HG02763 (cell line): Measurements from ENCODE around the gene TRAF2.

Source experiments
- ATAC-seq: cut with Tn5 transposase; IDR thresholded peaks from one replicate; pipeline ENCODE4 v1.9.1; 2021; ENCODE audit warnings: mild to moderate bottlenecking, moderate library complexity; ENCODE audit not compliant: unreplicated experiment

Gene TRAF2

GRCh38 chr9:136958898-136959850 is 72.9 kb downstream of the TRAF2 start:
- ATAC-seq = no peak

- no peak for ATAC-seq
These were observed 74.1 kb downstream of the TRAF2 start for GRCh38 chr9:136960212-136960937.

- no peak for ATAC-seq
These were observed 74.6 kb downstream of the TRAF2 start for GRCh38 chr9:136960938-136961275.

- no peak for ATAC-seq
These were observed 75.2 kb downstream of the TRAF2 start for GRCh38 chr9:136961279-136962065.

GRCh38 chr9:136962163-136962562 is 75.8 kb downstream of the TRAF2 start:
- ATAC-seq = no peak

GRCh38 chr9:136962701-136963248 is 76.5 kb downstream of the TRAF2 start:
- no peak for ATAC-seq

- no peak for ATAC-seq
These were observed 77.0 kb downstream of the TRAF2 start for GRCh38 chr9:136963341-136963740.

GRCh38 chr9:136963751-136964150 is 77.4 kb downstream of the TRAF2 start:
- ATAC-seq = no peak

- ATAC-seq = no peak
These were observed 77.9 kb downstream of the TRAF2 start for GRCh38 chr9:136964171-136964689.

GRCh38 chr9:136964833-136965422 is 78.6 kb downstream of the TRAF2 start:
- no peak for ATAC-seq

GRCh38 chr9:136965771-136966484 is 79.6 kb downstream of the TRAF2 start:
- no peak for ATAC-seq

- ATAC-seq = no peak
These were observed 82.2 kb downstream of the TRAF2 start for GRCh38 chr9:136968333-136969127.

GRCh38 chr9:136969150-136969549 is 82.8 kb downstream of the TRAF2 start:
- no peak for ATAC-seq

- ATAC-seq = no peak
These were observed 83.5 kb downstream of the TRAF2 start for GRCh38 chr9:136969774-136970173.

- no peak for ATAC-seq
These were observed 84.0 kb downstream of the TRAF2 start for GRCh38 chr9:136970361-136970760.

GRCh38 chr9:136971746-136972145 is 85.4 kb downstream of the TRAF2 start:
- ATAC-seq = no peak

GRCh38 chr9:136972335-136972734 is 86.0 kb downstream of the TRAF2 start:
- no peak for ATAC-seq

GRCh38 chr9:136972743-136973142 is 86.4 kb downstream of the TRAF2 start:
- ATAC-seq = no peak
